Parathyroid adenoma (tissue), 2 donors: ENCODE measurements around the gene IER3.

Experiments used
- H2AFZ ChIP-seq: fragments of 300-600 bp; sonication (generic); one replicate; pipeline ENCODE4 v1.7.0; 2017; ENCODE audit warnings: antibody characterized with exemption, mild to moderate bottlenecking
- H3K27ac ChIP-seq: fragments of 300-600 bp; sonication (generic); one replicate; pipeline ENCODE4 v1.7.0; 2017
- H3K27me3 ChIP-seq: fragments of 300-600 bp; sonication (generic); one replicate; pipeline ENCODE4 v1.7.0; 2017; ENCODE audit warnings: low read length; ENCODE audit not compliant: control insufficient read depth, insufficient read depth
- H3K36me3 ChIP-seq: fragments of 300-600 bp; sonication (generic); one replicate; pipeline ENCODE4 v1.7.0; 2017; ENCODE audit warnings: low read length; ENCODE audit not compliant: control insufficient read depth, insufficient read depth
- H3K4me1 ChIP-seq: fragments of 300-600 bp; sonication (generic); one replicate; pipeline ENCODE4 v1.7.0; 2017; ENCODE audit warnings: control low read depth
- H3K4me2 ChIP-seq: fragments of 300-600 bp; sonication (generic); one replicate; pipeline ENCODE4 v1.7.0; 2017; ENCODE audit warnings: low read length
- H3K4me3 ChIP-seq: fragments of 300-600 bp; sonication (generic); one replicate; pipeline ENCODE4 v1.7.0; 2017; ENCODE audit warnings: low read depth, low read length
- H3K79me2 ChIP-seq: fragments of 300-600 bp; sonication (generic); one replicate; pipeline ENCODE4 v1.7.0; 2017; ENCODE audit warnings: control low read depth
- H3K9ac ChIP-seq: fragments of 300-600 bp; sonication (generic); one replicate; pipeline ENCODE4 v1.7.0; 2017; ENCODE audit warnings: mild to moderate bottlenecking
- H3K9me3 ChIP-seq: fragments of 300-600 bp; sonication (generic); one replicate; pipeline ENCODE4 v1.7.0; 2017; ENCODE audit warnings: low read length; ENCODE audit not compliant: control insufficient read depth
- CTCF ChIP-seq: fragments of 300-600 bp; sonication (generic); IDR thresholded peaks from one replicate; pipeline ENCODE4 v1.7.0; 2017; ENCODE audit warnings: antibody characterized with exemption, mild to moderate bottlenecking
- donor health status: primary hyperparathyroidism.

IER3 gene

GRCh38 chr6:30740540-30740870 lies 3.8 kb downstream of the IER3 start:
- H3K79me2 ChIP-seq: peaks cover 9% of the 10 kb centered on the region
- no peak overlapping the region for H3K4me2 ChIP-seq
- H3K27me3 ChIP-seq: no peaks in the 10 kb centered on the region
- H3K36me3 ChIP-seq: no peaks in the 10 kb centered on the region
- no peak overlapping the region for H3K9ac ChIP-seq
- peaks cover 6% of the 10 kb centered on the region for H3K4me1 ChIP-seq
- H3K4me3 ChIP-seq: no peak overlapping the region
- no peak for TF ChIP-seq CTCF
- H3K9me3 ChIP-seq: no peaks in the 10 kb centered on the region
- H2AFZ ChIP-seq: no peak overlapping the region
- H3K27ac ChIP-seq: no peak overlapping the region

- Histone ChIP-seq H3K4me1 (peaks cover 6% of the 10 kb centered on the region), H3K79me2 (peaks cover 9% of the 10 kb centered on the region), H3K27me3 (no peaks in the 10 kb centered on the region), H3K9ac (no peak overlapping the region), H3K9me3 (no peaks in the 10 kb centered on the region), H3K36me3 (no peaks in the 10 kb centered on the region), H3K4me2 (no peak overlapping the region), H3K4me3 (no peak overlapping the region), H3K27ac (no peak overlapping the region), H2AFZ (no peak overlapping the region)
- TF ChIP-seq CTCF: no peak
These were observed 5.8 kb downstream of the IER3 start for GRCh38 chr6:30738532-30738931.

GRCh38 chr6:30735668-30736314 lies 8.6 kb downstream of the IER3 start:
- no peaks in the 10 kb centered on the region for H3K27me3 ChIP-seq
- no peaks in the 10 kb centered on the region for H3K36me3 ChIP-seq
- H3K9ac ChIP-seq: no peak overlapping the region
- H3K79me2 ChIP-seq: peaks cover 5% of the 10 kb centered on the region
- TF ChIP-seq CTCF: no peak
- H3K4me3 ChIP-seq: no peak overlapping the region
- H3K4me2 ChIP-seq: no peak overlapping the region
- no peak overlapping the region for H2AFZ ChIP-seq
- no peaks in the 10 kb centered on the region for H3K4me1 ChIP-seq
- no peaks in the 10 kb centered on the region for H3K9me3 ChIP-seq
- H3K27ac ChIP-seq: no peak overlapping the region

- H2AFZ ChIP-seq: no peak overlapping the region
- H3K27ac ChIP-seq: no peak overlapping the region
- no peak overlapping the region for H3K4me2 ChIP-seq
- no peaks in the 10 kb centered on the region for H3K27me3 ChIP-seq
- no peaks in the 10 kb centered on the region for H3K9me3 ChIP-seq
- no peak for TF ChIP-seq CTCF
- H3K9ac ChIP-seq: no peak overlapping the region
- H3K36me3 ChIP-seq: no peaks in the 10 kb centered on the region
- peaks cover 5% of the 10 kb centered on the region for H3K4me1 ChIP-seq
- no peak overlapping the region for H3K4me3 ChIP-seq
- peaks cover 8% of the 10 kb centered on the region for H3K79me2 ChIP-seq
These were observed 12.0 kb downstream of the IER3 start for GRCh38 chr6:30732237-30732943.
